ENCODE results near the gene UNC13C.

DNA sequence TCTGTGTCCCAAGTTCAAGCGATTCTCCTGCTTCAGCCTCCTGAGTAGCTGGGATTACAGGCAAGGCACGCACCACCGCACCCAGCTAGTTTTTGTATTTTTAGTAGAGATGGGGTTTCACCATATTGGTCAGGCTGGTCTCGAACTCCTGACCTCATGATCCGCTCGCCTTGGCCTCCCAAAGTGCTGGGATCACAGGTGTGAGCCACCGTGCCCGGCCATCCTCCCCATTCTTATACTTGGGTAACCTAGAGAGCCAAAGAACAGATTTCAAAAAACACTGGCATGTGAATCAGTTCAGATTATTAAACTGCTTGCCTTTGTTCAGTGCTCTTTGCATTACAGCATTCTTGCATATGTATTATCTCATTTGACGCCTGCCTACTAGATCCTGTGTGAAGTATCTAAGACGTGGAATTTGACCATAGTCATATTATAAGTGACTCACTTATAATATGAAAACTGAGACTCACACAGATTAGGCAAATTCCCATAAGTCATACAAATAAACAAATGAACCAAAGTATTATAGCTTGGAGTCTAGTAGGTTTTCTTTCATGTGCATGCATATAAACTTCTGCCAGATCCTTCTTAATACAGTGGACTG, 123.5 kb downstream of the UNC13C start:
- TF ChIP-seq, protein P1, sequence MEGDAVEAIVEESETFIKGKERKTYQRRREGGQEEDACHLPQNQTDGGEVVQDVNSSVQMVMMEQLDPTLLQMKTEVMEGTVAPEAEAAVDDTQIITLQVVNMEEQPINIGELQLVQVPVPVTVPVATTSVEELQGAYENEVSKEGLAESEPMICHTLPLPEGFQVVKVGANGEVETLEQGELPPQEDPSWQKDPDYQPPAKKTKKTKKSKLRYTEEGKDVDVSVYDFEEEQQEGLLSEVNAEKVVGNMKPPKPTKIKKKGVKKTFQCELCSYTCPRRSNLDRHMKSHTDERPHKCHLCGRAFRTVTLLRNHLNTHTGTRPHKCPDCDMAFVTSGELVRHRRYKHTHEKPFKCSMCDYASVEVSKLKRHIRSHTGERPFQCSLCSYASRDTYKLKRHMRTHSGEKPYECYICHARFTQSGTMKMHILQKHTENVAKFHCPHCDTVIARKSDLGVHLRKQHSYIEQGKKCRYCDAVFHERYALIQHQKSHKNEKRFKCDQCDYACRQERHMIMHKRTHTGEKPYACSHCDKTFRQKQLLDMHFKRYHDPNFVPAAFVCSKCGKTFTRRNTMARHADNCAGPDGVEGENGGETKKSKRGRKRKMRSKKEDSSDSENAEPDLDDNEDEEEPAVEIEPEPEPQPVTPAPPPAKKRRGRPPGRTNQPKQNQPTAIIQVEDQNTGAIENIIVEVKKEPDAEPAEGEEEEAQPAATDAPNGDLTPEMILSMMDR (IDR thresholded peaks at IDR 0.05), result no peak
- TF ChIP-seq POLR2A (IDR thresholded peaks at IDR 0.05) (no peak), EP300 (IDR thresholded peaks at IDR 0.05) (no peak)
